Measurements from ENCODE around the gene MAP3K5.

DNA sequence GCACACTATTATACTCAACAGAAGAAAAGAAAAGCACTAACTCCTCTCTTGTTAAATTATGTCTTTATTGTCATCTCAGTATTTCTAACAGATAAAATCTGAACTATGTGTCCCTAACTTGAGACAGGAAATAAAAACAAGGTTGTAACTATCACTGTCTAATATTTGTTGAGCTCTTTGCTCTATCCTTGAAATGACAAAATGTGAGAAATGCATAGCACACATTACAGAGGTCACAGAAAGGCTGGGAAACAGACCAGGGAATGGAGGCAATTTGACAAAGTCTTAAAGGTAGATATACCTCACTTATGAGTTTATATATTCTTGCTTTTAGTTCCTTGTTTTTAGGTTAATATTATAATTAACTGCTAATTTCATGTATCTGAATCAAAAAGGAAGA is 139.6 kb downstream of the MAP3K5 start:
- no peak for TF ChIP-seq POLR2A (IDR thresholded peaks at IDR 0.05; ENCODE audit: low read depth)
- TF ChIP-seq, protein P1, sequence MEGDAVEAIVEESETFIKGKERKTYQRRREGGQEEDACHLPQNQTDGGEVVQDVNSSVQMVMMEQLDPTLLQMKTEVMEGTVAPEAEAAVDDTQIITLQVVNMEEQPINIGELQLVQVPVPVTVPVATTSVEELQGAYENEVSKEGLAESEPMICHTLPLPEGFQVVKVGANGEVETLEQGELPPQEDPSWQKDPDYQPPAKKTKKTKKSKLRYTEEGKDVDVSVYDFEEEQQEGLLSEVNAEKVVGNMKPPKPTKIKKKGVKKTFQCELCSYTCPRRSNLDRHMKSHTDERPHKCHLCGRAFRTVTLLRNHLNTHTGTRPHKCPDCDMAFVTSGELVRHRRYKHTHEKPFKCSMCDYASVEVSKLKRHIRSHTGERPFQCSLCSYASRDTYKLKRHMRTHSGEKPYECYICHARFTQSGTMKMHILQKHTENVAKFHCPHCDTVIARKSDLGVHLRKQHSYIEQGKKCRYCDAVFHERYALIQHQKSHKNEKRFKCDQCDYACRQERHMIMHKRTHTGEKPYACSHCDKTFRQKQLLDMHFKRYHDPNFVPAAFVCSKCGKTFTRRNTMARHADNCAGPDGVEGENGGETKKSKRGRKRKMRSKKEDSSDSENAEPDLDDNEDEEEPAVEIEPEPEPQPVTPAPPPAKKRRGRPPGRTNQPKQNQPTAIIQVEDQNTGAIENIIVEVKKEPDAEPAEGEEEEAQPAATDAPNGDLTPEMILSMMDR (IDR thresholded peaks at IDR 0.05): no peak
- no peak for TF ChIP-seq EP300 (IDR thresholded peaks at IDR 0.05)
- TF ChIP-seq POLR2AphosphoS5 (IDR thresholded peaks at IDR 0.05): no peak
